GM19455 (cell line): ENCODE results near the gene TPGS1.

Experiments
- ATAC-seq: cut with Tn5 transposase; IDR thresholded peaks from one replicate; pipeline ENCODE4 v1.9.1; 2021; ENCODE audit not compliant: unreplicated experiment

The TPGS1 gene

GRCh38 chr19:507286-508203 lies at the start of gene TPGS1:
TSS of gene TPGS1 (plus strand) at chr19:507497. CDS start at chr19:507507, 10 bp downstream.
- peak; percentile 57 for ATAC-seq

- ATAC-seq, result no peak
Measured at GRCh38 chr19:457636-458035, 49.7 kb upstream of the TPGS1 start.

GRCh38 chr19:458091-459042 lies 48.9 kb upstream of the TPGS1 start:
- no peak for ATAC-seq

- ATAC-seq, result no peak
Measured at GRCh38 chr19:459724-460511, 47.4 kb upstream of the TPGS1 start.

- no peak for ATAC-seq
Measured at GRCh38 chr19:460877-461720, 46.2 kb upstream of the TPGS1 start, which contains the start of gene SHC2. TSS of gene SHC2 (minus strand) at chr19:461033. CDS start at chr19:460996, 37 bp downstream.

- ATAC-seq, result no peak
Measured at GRCh38 chr19:461721-462551, 45.4 kb upstream of the TPGS1 start.

GRCh38 chr19:463483-464207 lies 43.7 kb upstream of the TPGS1 start:
- no peak for ATAC-seq

- ATAC-seq, result no peak
Measured at GRCh38 chr19:464208-464545, 43.1 kb upstream of the TPGS1 start.

- ATAC-seq, result no peak
Measured at GRCh38 chr19:465056-465816, 42.1 kb upstream of the TPGS1 start.

GRCh38 chr19:467554-467953 lies 39.7 kb upstream of the TPGS1 start:
- ATAC-seq, result no peak

GRCh38 chr19:468587-469256 lies 38.6 kb upstream of the TPGS1 start:
- ATAC-seq, result no peak

- ATAC-seq, result no peak
Measured at GRCh38 chr19:469833-470232, 37.5 kb upstream of the TPGS1 start.

- no peak for ATAC-seq
Measured at GRCh38 chr19:470701-471100, 36.6 kb upstream of the TPGS1 start.

- ATAC-seq, result no peak
Measured at GRCh38 chr19:472005-472858, 35.1 kb upstream of the TPGS1 start.

GRCh38 chr19:474126-475078 lies 32.9 kb upstream of the TPGS1 start:
- ATAC-seq, result no peak
